Activated CD4-positive, CD25-positive, alpha-beta regulatory T cell treated with anti-CD3 and anti-CD28 coated beads, Interleukin-2, amount 50 U/mL, for 16 hours (primary cell): Measurements from ENCODE around the gene NOTCH1.

Experiments
- DNase-seq: peaks from one replicate; pipeline ENCODE4 v3.0.0-alpha.2; 2020; ENCODE audit warnings: low read depth, low spot score

The NOTCH1 gene

GRCh38 chr9:136501686-136502085 lies 44.2 kb downstream of the NOTCH1 start:
- no peak for DNase-seq

GRCh38 chr9:136499935-136500910 lies 45.6 kb downstream of the NOTCH1 start:
- no peak for DNase-seq

GRCh38 chr9:136499071-136499934 lies 46.5 kb downstream of the NOTCH1 start:
- DNase-seq = no peak

- DNase-seq = no peak
Measured at GRCh38 chr9:136497916-136498695, 47.7 kb downstream of the NOTCH1 start.

GRCh38 chr9:136496801-136497620 lies 48.8 kb downstream of the NOTCH1 start:
- DNase-seq = no peak

GRCh38 chr9:136496181-136496580 lies 49.7 kb downstream of the NOTCH1 start:
- no peak for DNase-seq

GRCh38 chr9:136495238-136495800 lies 50.5 kb downstream of the NOTCH1 start:
- DNase-seq = no peak

GRCh38 chr9:136494531-136495215 lies 51.2 kb downstream of the NOTCH1 start:
- DNase-seq = no peak

- DNase-seq = no peak
Measured at GRCh38 chr9:136494012-136494411, 51.8 kb downstream of the NOTCH1 start.

- no peak for DNase-seq
Measured at GRCh38 chr9:136493567-136493971, 52.3 kb downstream of the NOTCH1 start.

GRCh38 chr9:136492978-136493522 lies 52.8 kb downstream of the NOTCH1 start:
- no peak for DNase-seq

- DNase-seq = no peak
Measured at GRCh38 chr9:136489731-136490130, 56.1 kb downstream of the NOTCH1 start.

- DNase-seq = peak; percentile 49
Measured at GRCh38 chr9:136488247-136489214, 57.3 kb downstream of the NOTCH1 start.

- no peak for DNase-seq
Measured at GRCh38 chr9:136487672-136488071, 58.2 kb downstream of the NOTCH1 start.

- no peak for DNase-seq
Measured at GRCh38 chr9:136486823-136487620, 58.8 kb downstream of the NOTCH1 start.

- DNase-seq = no peak
Measured at GRCh38 chr9:136486131-136486530, 59.7 kb downstream of the NOTCH1 start.
